KOPT-K1 (cell line): Measurements from ENCODE around the gene HLA-DMB.

Source experiments
- H3K27ac ChIP-seq: fragments of 200-600 bp; sonication (generic); 2 replicates; pipeline ENCODE4 v1.5.1; 2016; ENCODE audit warnings: antibody characterized with exemption, mild to moderate bottlenecking, low read depth, low read length; ENCODE audit not compliant: poor library complexity, severe bottlenecking
- H3K36me3 ChIP-seq: fragments of 200-600 bp; sonication (generic); 2 replicates; pipeline ENCODE4 v1.5.1; 2017; ENCODE audit warnings: antibody characterized with exemption, mild to moderate bottlenecking, low read length, moderate library complexity; ENCODE audit not compliant: insufficient read depth
- H3K9me3 ChIP-seq: fragments of 200-600 bp; sonication (generic); 2 replicates; pipeline ENCODE4 v1.5.1; 2017; ENCODE audit warnings: antibody characterized with exemption, low read length, mild to moderate bottlenecking; ENCODE audit not compliant: insufficient read depth, poor library complexity, severe bottlenecking

Gene HLA-DMB

DNA sequence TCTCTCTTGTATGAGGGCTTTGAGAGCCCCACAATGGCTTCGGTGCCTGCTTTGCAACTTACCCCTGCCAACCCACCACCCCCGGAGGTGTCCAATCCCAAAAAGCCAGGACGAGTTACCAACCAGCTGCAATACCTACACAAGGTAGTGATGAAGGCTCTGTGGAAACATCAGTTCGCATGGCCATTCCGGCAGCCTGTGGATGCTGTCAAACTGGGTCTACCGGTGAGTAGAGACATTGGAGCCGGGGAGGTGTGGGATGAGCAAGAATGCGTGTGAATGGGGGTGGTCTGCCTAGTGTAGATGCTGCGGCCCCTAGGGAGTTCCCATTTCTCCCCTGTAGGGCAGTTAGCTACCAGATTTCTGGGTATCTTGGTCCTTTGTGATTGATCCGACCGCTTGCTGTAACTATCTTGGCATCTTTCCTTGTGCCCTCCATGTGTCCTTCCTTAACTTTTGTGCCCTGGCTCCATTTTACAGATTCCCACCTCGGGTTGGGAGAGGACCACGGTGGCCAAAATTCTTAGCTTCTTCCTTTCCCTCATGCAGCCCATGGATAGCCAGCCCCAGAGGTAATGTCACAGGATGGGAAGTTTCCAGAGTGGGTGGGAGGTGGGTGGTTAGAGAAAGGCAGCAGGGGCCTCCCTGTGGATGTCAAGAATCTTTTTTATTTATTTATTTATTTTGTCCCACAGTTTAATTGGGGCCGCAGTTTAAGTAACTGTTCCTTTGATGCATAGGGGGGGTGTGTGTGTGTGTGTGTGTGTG, 33.9 kb upstream of the HLA-DMB start:
- Histone ChIP-seq H3K36me3 (peaks cover 81% of the 10 kb centered on the region), H3K9me3 (no peaks in the 10 kb centered on the region), H3K27ac (peak overlapping the region; percentile 99)

DNA sequence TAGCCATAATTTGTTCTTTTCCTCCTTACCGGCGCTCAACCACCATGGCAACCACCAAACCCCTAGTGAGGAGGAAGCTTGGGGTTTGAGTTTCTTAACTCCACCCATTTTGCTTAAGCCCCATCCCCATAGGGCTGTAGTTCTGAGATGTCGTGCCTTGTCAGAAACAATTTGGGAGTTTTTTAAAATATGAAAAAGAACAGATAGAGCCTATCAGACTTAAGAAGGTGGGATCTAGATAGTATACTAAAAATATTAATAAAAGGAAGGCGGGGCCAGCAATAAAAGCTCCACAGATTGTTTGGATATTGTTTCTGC, 33.1 kb upstream of the HLA-DMB start:
- Histone ChIP-seq H3K9me3 (no peaks in the 10 kb centered on the region), H3K27ac (peak overlapping the region; percentile 99), H3K36me3 (peaks cover 73% of the 10 kb centered on the region)

DNA sequence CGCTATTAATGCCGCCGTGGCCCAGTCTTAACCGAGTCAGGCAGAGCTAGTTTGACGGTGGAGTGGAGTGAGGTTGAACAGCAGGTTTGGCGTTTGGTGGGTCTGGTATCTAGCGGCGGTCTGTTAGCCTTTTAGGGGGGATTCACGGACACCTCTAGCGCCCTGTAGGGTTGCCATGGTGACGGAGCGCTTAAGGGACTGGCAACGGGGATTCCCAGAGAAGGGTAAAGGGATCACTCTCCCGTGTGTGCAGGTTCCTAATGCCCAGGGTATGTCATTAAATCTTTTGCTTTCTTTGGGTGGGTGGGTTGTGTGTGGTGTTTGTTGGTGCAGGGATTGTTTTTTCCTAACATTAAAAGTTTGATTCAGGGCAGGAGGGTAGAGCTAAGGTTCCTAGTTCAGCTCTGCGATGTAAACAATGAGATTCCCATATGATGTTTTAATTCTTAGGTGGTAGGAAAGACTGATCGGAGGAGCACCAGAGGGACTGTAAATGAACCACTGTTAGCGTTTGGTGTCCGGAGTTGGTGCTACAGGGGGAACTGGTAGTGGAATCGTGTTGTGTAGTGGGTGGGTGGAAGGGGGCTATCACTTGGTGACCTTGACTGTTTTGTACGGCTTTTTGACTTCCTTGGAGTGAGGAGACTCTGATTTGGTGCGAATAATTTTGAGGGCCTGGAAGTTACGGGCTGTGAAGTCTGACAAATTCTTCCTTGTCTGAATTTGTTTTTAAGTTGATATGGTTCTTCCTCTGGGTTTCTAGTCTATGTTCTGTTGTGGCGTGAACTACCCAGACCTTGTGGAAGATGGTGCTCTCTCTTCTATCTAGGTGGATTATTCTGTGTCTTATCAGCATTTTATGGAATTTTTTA, 32.6 kb upstream of the HLA-DMB start:
- peaks cover 67% of the 10 kb centered on the region for H3K36me3 ChIP-seq
- peak overlapping the region; percentile 99 for H3K27ac ChIP-seq
- H3K9me3 ChIP-seq, result no peaks in the 10 kb centered on the region

DNA sequence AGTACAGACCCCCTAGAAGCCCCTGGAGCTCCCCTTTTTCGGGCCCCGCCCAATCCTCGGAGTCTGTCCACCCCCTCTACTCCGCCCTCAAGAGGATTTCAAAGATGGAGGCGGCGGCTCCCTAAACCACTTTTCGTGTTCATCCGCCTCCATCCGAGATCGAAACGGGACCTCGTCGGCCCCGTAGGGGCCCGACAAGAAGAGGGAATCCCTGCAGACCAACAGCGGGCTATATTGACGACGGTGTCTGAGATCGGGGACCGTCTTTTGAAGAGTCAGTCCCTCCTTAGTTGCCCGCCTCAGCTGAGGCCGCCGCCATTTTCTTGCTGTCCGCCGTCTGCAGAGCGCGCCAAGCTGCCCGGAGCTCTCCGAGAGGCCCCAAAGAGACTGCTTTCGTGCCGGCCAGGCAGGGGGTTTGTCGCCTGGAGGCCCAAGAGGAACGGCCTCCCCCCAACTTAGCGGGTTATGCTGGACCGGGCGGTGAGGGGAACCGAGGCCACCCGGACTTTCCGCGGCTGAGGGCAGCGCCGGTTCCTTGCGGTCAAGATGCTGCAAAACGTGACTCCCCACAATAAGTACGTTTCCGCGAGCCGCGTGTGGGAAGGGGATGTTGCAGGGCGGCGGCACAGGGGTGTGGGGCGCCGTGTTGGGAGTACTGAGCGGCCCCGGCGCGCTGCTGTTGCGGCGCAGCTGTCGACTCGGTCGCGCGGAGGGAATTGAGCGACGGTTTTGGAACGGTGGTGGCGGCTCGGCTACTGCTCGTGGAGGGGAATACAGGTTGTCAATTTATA, 31.7 kb upstream of the HLA-DMB start:
- Histone ChIP-seq H3K27ac (peak overlapping the region; percentile 99), H3K36me3 (peaks cover 59% of the 10 kb centered on the region), H3K9me3 (no peaks in the 10 kb centered on the region)

DNA sequence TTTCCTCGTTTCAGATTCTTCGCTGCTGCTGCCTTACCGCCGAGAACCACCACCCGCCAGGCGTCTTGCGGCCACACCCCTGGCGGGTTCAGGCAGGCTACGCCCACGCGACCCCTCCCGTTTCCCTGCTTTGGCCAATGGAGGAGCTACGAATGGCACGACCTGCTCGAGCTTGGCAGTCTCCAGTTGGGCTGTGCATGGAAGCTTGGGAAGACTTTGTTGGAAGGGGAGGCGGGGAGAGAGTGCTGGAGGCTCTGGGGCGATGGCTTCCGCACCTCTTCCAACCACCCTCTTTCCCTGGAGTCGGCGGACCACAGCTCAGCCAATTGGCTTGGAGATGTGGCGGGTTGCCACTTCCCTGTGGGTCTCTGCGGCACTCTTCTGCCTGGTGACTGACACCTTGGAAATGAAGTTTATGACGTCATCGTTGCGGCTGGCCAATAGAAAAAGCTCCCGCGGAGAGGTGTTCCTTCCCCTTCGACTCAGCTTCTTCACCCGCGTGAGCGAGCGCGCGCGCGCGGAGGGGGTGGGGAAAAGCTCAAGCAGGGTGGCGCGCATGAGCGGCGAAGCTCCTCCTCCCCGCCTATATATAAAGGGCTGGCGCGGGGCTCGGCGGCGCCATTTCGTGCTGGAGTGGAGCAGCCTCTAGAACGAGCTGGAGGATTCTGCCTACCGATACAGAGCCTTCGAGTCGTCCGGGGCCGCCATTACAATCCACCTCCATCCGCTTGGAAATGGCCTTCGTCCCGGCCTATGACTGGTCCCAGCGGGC, 30.9 kb upstream of the HLA-DMB start:
- H3K27ac ChIP-seq, result peak overlapping the region; percentile 99
- no peaks in the 10 kb centered on the region for H3K9me3 ChIP-seq
- H3K36me3 ChIP-seq, result peaks cover 51% of the 10 kb centered on the region

DNA sequence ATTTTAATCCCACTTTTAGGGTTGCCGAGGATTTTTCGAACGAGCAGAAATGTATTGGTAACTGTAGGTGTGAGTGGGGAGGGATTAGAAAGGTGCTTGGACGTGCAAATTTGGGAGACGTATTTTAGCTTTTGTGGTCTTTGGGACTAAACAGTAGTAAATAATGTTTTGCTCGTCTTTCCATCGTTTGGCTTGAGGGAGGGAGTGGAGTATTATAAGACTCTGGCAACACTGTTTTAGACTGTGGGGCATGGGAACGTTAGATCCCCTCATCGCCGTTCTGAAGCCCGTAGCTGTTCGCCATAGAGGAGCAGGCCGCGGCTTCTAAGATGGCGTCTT, 30.4 kb upstream of the HLA-DMB start:
- Histone ChIP-seq H3K9me3 (no peaks in the 10 kb centered on the region), H3K27ac (peak overlapping the region; percentile 99), H3K36me3 (peaks cover 45% of the 10 kb centered on the region)

DNA sequence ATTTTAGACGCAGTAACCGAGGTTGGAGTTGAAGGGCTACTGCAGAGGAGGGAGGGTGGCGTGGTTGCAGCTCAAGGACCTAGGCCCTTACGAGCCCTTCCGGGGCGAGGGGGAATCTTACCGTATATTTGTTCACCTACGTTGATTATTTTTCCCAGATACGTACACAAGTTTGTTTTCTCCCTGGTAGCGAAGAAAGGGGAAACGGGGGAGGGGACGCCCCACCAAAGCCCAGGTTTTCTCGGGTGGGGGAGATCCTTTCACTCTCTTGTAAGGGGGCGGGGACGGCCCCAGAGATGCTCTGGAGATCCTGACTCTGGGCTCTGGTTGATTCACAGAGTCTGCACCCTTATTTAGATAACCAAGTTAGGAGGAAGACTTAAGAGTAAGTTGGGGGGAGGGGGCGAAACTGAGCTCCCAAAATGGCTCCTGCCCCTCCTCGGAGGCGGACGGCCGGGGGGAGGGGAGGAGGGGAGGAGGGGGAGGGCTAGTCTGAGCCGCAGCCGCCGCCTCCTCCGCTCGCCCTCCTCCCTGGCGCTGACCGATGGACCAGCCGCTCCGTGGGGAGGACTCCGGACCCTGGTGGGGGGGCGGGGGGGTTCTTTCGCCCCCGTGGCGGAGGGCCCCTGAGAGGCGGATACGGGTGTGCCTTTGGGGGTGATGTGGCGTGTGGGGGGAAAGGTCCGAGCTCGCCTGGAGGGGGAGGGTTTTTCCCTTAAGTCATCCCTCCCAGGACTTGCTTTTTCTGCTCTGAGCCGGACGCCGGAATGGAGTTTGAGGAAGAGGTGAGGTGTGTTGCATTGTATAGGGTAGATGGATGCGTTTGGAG, 29.8 kb upstream of the HLA-DMB start:
- peak overlapping the region; percentile 99 for H3K27ac ChIP-seq
- H3K36me3 ChIP-seq, result peaks cover 40% of the 10 kb centered on the region
- H3K9me3 ChIP-seq, result no peaks in the 10 kb centered on the region

DNA sequence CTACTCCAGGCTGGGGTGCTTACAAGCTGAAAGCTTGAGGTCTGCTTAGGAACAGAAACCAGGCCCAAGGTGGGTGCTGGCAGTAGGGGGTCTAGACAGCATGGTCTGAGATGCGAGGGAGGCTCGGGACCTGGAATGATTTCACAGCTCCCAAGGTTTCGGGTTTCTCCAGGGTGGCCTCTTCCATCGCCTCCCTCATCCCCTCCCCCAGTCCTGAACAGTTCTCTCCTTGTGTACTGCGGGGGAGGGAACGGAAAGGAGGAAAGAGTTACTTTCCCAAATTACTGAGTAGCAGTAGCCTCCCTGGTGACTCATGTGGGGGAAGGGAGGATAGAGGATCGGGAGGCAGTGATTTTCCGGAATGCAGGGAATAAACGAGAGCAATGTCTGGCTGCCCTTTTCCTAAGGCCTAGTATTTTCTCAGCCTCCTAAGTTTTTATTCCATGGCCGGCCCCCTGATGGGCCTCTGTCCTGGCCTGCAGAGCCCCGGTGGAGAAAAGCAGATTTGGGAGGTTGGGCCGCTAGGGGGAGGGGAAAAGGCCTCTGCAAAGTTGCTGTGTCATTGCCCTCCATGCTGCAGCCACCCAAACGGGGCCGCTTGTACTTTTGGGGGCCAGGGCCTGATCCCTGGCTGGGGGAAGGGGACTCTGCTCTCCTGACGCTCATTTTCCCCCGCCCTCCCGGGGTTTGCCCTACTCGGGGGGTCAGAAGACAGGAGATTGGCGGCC, 29.0 kb upstream of the HLA-DMB start:
- H3K27ac ChIP-seq, result peak overlapping the region; percentile 99
- no peaks in the 10 kb centered on the region for H3K9me3 ChIP-seq
- H3K36me3 ChIP-seq, result peaks cover 32% of the 10 kb centered on the region

DNA sequence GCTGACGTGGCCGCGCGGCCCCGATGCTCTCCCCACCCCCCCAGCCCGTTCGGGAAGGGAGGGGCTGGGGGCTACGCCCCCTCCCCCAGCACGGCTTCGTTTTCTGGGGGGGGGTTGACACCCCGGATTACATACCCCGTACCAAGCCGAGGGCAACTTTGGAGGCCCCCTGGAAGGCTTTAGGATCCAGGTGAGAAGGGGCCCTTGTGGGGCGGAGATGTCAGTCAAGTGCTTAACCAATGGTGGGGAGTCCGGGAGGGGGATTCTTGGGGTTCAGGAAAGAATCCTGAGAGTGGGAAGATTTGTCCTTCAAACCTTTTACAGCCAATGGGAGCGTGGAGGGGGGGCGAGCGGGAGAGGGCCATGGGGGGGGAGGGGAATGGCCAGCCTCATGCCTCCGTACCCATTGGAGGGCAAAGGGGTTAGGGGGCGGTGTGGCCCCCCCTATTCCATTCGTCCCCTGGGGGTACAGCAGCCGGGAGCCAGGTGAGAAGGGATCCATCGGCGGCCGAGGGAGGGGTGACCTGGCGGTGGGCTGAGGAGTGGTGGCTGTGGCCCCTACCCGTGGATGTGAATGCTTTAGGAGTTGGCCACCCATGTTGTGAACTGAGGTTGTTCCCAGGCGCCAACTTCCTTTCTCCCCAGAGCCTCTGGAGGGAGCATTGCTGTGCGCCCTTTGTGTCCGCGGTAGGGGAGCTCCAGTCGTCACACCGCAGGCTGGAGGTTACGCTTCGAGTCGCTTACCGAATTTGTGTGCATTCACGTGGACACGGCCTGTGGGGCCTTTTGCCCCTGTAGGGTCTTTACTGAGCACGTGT, 28.2 kb upstream of the HLA-DMB start:
- Histone ChIP-seq H3K9me3 (no peaks in the 10 kb centered on the region), H3K27ac (peak overlapping the region; percentile 99), H3K36me3 (peaks cover 24% of the 10 kb centered on the region)

DNA sequence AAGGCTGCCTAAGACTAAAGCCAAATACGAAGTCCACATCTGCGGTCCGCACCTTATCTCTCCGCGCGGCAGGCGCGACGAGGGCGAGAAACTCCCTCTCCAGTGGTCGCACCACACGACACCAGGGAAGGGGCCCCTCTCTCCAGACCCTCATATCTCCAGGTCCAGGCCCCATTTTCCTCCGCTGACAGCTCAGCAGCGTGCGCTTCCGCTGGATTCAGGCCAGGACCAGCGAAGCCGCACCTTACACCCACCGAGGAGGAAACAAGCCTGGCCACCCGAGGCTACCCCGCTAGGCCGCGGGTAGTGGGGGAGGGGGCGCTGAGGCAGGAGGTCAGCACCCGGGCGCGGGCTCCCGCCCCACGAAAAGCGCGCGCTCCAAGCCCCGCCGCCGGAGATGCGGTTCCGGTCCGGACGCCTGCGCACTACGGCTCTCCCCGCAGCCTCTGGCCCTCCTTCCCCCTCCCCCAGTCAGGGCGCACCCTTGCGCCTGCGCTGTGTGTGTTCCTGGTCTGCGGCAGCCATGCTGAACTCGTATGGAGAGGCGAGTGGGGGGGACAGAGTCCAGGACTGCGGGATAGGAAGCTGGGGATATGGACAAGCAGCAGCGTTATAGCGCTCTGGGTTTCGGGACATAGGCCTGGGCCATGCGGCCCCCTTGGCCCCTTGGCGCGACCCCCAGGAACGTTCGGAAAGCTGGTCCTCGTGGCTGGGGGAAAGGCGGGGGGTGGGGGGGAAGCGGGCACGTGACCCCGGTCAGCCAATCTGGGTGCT, 27.5 kb upstream of the HLA-DMB start, which contains the start of gene BRD2:
BRD2 (plus strand) TSS at position 502 of the 774 bp plus-strand sequence. CDS start 4,305 bp downstream, outside the sequence.
- H3K9me3 ChIP-seq, result no peaks in the 10 kb centered on the region
- H3K27ac ChIP-seq, result peak within 1 kb of the TSS; percentile 99
- peaks cover 16% of the 10 kb centered on the region for H3K36me3 ChIP-seq

DNA sequence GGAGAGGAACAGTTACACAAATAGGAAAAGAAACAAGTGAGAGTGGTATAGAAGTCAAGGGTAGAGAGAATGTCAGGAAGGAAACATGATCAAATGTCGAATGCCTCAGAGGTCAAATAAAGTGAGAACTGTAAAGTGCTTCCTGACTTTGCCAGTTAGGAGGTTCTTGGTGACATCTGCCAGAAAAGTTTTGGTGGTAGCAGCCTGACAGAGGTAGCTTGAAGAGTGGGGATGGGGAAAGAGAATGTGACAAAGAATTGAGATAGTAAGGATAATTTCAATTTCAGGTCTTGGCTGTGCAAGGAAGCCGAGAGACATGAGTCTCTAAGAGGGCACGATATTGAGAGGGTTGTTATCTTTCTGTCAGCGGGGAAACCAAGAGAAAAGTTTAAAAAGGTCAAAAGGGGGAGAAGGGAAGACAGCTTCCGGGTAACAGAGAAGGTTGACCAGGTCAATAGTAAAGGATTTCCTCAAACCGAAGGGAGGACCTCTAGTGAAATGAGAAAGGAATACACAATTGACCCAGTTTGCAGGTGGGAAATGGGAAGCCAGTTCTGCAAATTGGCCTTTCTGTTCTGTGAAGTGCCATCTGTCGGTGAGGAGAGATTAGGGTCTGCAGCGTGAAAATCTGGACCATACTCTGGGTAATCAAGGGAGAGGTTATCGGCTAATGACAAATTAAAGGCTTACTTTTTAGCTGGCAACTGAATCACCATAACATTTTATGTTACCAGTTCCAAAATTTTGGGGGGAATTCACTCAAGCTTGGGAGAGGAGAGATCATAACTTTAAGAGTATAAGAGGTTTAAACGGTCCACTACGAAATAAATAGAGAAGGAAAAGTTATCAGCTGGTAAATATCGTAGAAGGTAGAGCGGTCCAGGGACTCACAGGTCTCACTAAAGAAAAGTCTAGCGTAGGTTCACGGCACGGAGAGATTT, 26.6 kb upstream of the HLA-DMB start:
- no peaks in the 10 kb centered on the region for H3K9me3 ChIP-seq
- H3K36me3 ChIP-seq, result peaks cover 8% of the 10 kb centered on the region
- H3K27ac ChIP-seq, result peak overlapping the region; percentile 99
